ENCODE measurements around the gene SSPN.

DNA sequence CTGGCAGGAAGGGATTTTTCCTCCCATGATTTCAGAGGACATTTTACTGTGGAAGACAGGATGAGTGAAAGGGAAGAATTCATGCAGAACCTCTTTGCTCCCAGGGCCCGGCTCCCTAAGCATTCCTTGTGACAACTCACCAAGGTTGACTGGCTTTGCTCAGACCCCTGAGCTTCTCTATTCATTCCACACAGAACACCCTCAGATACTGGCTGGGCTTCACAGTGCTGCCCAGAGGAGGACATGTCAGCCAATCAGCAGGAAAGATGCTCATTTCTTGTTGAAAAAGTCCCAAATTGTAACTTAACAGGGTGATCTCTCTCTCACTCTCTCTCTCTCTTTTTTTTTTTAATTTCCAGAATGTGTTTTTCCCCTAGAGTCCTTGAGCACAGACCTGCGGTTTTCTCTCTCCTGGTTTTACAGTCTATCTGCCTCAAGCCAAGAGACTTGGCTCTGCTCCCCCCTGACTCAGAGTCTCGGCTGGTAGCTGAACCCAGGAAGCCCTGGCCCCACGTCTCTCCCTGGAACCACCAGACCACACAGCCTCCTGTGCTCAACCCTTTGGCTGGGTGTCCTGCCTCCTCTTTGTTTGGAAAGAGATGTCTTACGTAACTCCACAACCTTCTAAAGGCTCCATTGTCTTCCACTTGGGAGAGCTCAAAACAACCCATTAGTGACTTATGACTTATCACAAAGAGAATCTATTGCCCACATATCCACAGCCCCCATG is 43.9 kb downstream of the SSPN start:
- no peak; the same call in 1 of the 2 replicates for TF ChIP-seq EP300 (IDR thresholded peaks at IDR 0.05; ENCODE audit: borderline replicate concordance)
- TF ChIP-seq TAF1 (IDR thresholded peaks at IDR 0.05; ENCODE audit: low read depth): no peak
- peak; percentile 61 for TF ChIP-seq NFIC (IDR thresholded peaks at IDR 0.05)
- TF ChIP-seq, protein P1, sequence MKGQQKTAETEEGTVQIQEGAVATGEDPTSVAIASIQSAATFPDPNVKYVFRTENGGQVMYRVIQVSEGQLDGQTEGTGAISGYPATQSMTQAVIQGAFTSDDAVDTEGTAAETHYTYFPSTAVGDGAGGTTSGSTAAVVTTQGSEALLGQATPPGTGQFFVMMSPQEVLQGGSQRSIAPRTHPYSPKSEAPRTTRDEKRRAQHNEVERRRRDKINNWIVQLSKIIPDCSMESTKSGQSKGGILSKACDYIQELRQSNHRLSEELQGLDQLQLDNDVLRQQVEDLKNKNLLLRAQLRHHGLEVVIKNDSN (IDR thresholded peaks at IDR 0.05): no peak
- TF ChIP-seq TEAD4 (IDR thresholded peaks at IDR 0.05): 0 out of 2 replicates have a peak, but pooled peaks have one; percentile 3

All from Ishikawa (cell line).